ENCODE data around the gene CDRT15.

The CDRT15 gene

GRCh38 chr17:14225254-14225980 is 11.2 kb downstream of the CDRT15 start:
- DNase-seq (ENCODE audit: low spot score): no peak
- in situ Hi-C loops (cut with MboI; ENCODE audit: low pct_unique_long_range_greater_than_20kb, low sequenced_read_pairs, unreplicated experiment): no loop called here
- TF ChIP-seq CTCF (IDR thresholded peaks at IDR 0.05; ENCODE audit: extremely low read depth, insufficient read depth, missing control alignments): no peak

- DNase-seq (ENCODE audit: low spot score): no peak
- no peak for TF ChIP-seq CTCF (IDR thresholded peaks at IDR 0.05; ENCODE audit: extremely low read depth, insufficient read depth, missing control alignments)
- in situ Hi-C loops (cut with MboI; ENCODE audit: low pct_unique_long_range_greater_than_20kb, low sequenced_read_pairs, unreplicated experiment): no loop called here
These were observed 14.1 kb downstream of the CDRT15 start for GRCh38 chr17:14222611-14223010.

GRCh38 chr17:14214271-14214670 is 22.4 kb downstream of the CDRT15 start:
- in situ Hi-C loops (cut with MboI; ENCODE audit: low pct_unique_long_range_greater_than_20kb, low sequenced_read_pairs, unreplicated experiment): no loop called here
- TF ChIP-seq CTCF (IDR thresholded peaks at IDR 0.05; ENCODE audit: extremely low read depth, insufficient read depth, missing control alignments): no peak
- no peak for DNase-seq (ENCODE audit: low spot score)

- in situ Hi-C loops (cut with MboI; ENCODE audit: low pct_unique_long_range_greater_than_20kb, low sequenced_read_pairs, unreplicated experiment): no loop called here
- TF ChIP-seq CTCF (IDR thresholded peaks at IDR 0.05; ENCODE audit: extremely low read depth, insufficient read depth, missing control alignments): no peak
- no peak for DNase-seq (ENCODE audit: low spot score)
These were observed 24.3 kb downstream of the CDRT15 start for GRCh38 chr17:14212401-14212800.

- DNase-seq (ENCODE audit: low spot score): no peak
- in situ Hi-C loops (cut with MboI; ENCODE audit: low pct_unique_long_range_greater_than_20kb, low sequenced_read_pairs, unreplicated experiment): no loop called here
- peak; percentile 61 for TF ChIP-seq CTCF (IDR thresholded peaks at IDR 0.05; ENCODE audit: extremely low read depth, insufficient read depth, missing control alignments)
These were observed 24.9 kb downstream of the CDRT15 start for GRCh38 chr17:14211801-14212200.

- in situ Hi-C loops (cut with MboI; ENCODE audit: low pct_unique_long_range_greater_than_20kb, low sequenced_read_pairs, unreplicated experiment): no loop called here
- TF ChIP-seq CTCF (IDR thresholded peaks at IDR 0.05; ENCODE audit: extremely low read depth, insufficient read depth, missing control alignments): no peak
- DNase-seq (ENCODE audit: low spot score): no peak
These were observed 25.4 kb downstream of the CDRT15 start for GRCh38 chr17:14211246-14211645.

Data from GM13977 (cell line).